RWPE2 (cell line): ENCODE measurements around the gene IL2RA.
"Not testable (repeated sequence)": the region's sequence is repeated elsewhere in the genome, so short reads cannot be mapped to it uniquely, and the experiment has no call there.

Source experiments
- ATAC-seq: fragments of 200-7000 bp; cut with Tn5 transposase; 3 replicates; pipeline ENCODE4 v1.9.1; 2021; ENCODE audit warnings: low read depth
- DNase-seq: peaks from one replicate; pipeline ENCODE4 v3.0.0-alpha.2; 2020; ENCODE audit warnings: low spot score
- H3K27ac ChIP-seq: fragments of 450-650 bp; 2 replicates; pipeline ENCODE4 v1.5.1; 2017; ENCODE audit warnings: mild to moderate bottlenecking; ENCODE audit not compliant: poor library complexity, severe bottlenecking
- H3K27me3 ChIP-seq: fragments of 250-450 bp; sonication (Bioruptor Pico); 2 replicates; pipeline ENCODE4 v1.5.1; 2021; ENCODE audit warnings: mild to moderate bottlenecking, moderate library complexity; ENCODE audit not compliant: insufficient read depth, poor library complexity, severe bottlenecking
- H3K36me3 ChIP-seq: fragments of 250-450 bp; sonication (Bioruptor Pico); 2 replicates; pipeline ENCODE4 v1.5.1; 2020; ENCODE audit warnings: low read depth, mild to moderate bottlenecking, moderate library complexity
- H3K4me1 ChIP-seq: fragments of 250-450 bp; sonication (Bioruptor Pico); 2 replicates; pipeline ENCODE4 v1.5.1; 2021; ENCODE audit warnings: mild to moderate bottlenecking, moderate library complexity; ENCODE audit not compliant: insufficient read depth, poor library complexity, severe bottlenecking
- H3K4me3 ChIP-seq: fragments of 250-450 bp; sonication (Bioruptor Pico); 2 replicates; pipeline ENCODE4 v1.5.1; 2021; ENCODE audit warnings: mild to moderate bottlenecking, moderate library complexity; ENCODE audit not compliant: severe bottlenecking
- H3K9me3 ChIP-seq: fragments of 250-450 bp; sonication (Bioruptor Pico); 2 replicates; pipeline ENCODE4 v1.5.1; 2021; ENCODE audit warnings: mild to moderate bottlenecking, moderate library complexity; ENCODE audit not compliant: severe bottlenecking
- TF ChIP-seq, protein P1 (sequence below): fragments of 450-650 bp; IDR thresholded peaks from one replicate; pipeline ENCODE4 v1.5.1; 2017; ENCODE audit warnings: mild to moderate bottlenecking, moderate library complexity; ENCODE audit not compliant: poor library complexity, severe bottlenecking

IL2RA gene

DNA sequence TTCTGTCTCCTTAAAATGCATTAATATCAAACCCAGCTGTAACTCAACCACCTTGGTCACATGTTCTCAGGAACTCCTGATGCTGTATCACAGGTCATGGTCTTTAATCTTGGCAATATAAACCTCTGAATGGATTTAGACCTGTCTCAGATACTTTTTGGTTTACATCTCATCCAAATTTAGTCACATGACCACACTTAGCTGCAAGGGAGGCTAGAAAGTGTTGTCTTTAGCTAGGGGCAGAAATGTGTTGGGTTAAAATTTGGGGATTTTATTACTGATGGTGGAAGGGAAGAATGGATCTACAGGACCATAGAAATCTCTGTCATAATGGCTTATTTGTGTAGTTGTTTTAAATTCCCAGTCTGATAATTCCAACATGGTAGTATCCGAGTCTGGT, 55.2 kb downstream of the IL2RA start:
- H3K27me3 ChIP-seq: no peaks in the 10 kb centered on the region
- no peak for DNase-seq
- no peaks in the 10 kb centered on the region for H3K4me1 ChIP-seq
- H3K9me3 ChIP-seq: no peaks in the 10 kb centered on the region
- TF ChIP-seq, protein P1, sequence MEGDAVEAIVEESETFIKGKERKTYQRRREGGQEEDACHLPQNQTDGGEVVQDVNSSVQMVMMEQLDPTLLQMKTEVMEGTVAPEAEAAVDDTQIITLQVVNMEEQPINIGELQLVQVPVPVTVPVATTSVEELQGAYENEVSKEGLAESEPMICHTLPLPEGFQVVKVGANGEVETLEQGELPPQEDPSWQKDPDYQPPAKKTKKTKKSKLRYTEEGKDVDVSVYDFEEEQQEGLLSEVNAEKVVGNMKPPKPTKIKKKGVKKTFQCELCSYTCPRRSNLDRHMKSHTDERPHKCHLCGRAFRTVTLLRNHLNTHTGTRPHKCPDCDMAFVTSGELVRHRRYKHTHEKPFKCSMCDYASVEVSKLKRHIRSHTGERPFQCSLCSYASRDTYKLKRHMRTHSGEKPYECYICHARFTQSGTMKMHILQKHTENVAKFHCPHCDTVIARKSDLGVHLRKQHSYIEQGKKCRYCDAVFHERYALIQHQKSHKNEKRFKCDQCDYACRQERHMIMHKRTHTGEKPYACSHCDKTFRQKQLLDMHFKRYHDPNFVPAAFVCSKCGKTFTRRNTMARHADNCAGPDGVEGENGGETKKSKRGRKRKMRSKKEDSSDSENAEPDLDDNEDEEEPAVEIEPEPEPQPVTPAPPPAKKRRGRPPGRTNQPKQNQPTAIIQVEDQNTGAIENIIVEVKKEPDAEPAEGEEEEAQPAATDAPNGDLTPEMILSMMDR: no peak
- H3K4me3 ChIP-seq: no peak overlapping the region
- ATAC-seq: no peak
- H3K27ac ChIP-seq: no peak overlapping the region
- no peaks in the 10 kb centered on the region for H3K36me3 ChIP-seq

DNA sequence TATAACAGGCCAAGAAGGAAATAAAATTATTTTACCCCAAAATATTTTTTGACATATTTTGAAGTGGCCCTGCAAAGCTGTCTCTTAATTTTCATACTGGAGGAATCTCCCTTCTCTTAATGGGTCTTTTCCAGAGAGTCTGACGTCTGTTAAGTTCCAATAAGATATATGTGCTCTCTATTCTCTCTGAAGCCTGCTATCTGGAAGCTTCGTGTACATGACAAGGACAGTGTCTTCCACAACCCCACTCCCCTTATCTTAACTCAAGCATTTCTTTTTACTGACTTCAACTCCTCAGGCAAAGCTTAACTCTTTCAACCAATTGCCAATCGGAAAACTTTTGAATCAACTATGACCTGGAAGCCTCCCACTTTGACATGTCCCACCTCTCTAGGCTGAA, 55.6 kb downstream of the IL2RA start:
- Histone ChIP-seq H3K4me1 (no peaks in the 10 kb centered on the region), H3K27ac (no peak overlapping the region), H3K9me3 (no peaks in the 10 kb centered on the region), H3K27me3 (no peaks in the 10 kb centered on the region), H3K36me3 (no peaks in the 10 kb centered on the region), H3K4me3 (no peak overlapping the region)
- no peak for ATAC-seq
- TF ChIP-seq, protein P1: no peak
- no peak for DNase-seq

DNA sequence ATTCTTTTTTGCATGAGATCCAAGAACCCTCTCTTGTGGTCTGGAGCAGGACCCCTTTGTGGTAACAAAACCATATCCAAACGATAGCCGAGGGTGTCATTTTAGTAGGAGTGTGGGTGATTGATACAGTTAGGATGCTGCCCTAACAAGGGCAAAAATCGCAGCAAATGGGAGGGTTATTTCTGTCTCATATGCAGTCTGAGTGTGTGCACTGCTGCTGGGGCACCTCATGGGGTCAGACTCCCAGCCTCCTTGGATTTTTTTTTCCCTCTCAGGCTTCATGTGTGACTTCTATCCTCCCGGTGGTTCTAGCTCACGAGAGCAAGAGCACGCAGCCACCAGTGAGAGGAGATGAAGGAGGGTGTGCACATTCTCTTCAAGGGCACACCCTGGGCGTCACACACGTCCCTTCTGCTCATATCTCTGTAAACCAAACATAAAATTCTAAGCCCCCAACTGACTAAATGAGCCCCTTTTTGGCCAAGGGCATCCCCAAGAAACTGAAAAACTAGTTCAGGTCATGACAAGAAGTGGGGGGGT, 56.2 kb downstream of the IL2RA start:
- Histone ChIP-seq H3K4me3 (no peak overlapping the region), H3K9me3 (no peaks in the 10 kb centered on the region), H3K36me3 (no peaks in the 10 kb centered on the region), H3K27me3 (no peaks in the 10 kb centered on the region), H3K4me1 (no peaks in the 10 kb centered on the region), H3K27ac (no peak overlapping the region)
- no peak for ATAC-seq
- DNase-seq: no peak
- TF ChIP-seq, protein P1: no peak

DNA sequence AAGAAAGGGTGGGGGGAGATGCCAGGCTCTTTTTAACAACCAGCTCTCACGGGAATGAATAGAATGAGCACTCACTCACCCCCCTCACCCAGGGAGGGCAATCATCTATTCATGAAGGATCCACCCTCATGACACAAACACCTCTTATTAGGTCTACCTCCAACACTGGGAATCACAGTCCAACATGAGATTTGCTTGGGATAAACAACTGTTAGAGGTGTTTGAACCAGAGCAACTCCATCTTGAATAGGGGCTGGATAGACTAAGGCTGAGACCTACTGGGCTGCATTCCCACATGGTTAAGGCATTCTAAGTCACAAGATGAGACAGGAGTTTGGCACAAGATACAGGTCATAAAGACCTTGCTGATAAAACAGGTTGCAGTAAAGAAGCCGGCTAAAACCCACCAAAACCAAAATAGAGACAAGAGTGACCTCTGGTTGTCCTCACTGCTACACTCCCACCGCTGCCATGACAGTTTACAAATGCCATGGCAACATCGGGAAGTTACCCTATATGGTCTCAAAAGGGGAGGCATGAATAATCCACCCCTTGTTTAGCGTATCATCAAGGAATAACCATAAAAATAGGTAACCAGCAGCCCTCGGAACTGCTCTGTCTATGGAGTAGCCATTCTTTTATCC, 56.9 kb downstream of the IL2RA start:
- not testable (repeated sequence) for H3K4me1 ChIP-seq, H3K9me3 ChIP-seq, DNase-seq, H3K36me3 ChIP-seq, H3K27me3 ChIP-seq, H3K27ac ChIP-seq, H3K4me3 ChIP-seq, ATAC-seq

DNA sequence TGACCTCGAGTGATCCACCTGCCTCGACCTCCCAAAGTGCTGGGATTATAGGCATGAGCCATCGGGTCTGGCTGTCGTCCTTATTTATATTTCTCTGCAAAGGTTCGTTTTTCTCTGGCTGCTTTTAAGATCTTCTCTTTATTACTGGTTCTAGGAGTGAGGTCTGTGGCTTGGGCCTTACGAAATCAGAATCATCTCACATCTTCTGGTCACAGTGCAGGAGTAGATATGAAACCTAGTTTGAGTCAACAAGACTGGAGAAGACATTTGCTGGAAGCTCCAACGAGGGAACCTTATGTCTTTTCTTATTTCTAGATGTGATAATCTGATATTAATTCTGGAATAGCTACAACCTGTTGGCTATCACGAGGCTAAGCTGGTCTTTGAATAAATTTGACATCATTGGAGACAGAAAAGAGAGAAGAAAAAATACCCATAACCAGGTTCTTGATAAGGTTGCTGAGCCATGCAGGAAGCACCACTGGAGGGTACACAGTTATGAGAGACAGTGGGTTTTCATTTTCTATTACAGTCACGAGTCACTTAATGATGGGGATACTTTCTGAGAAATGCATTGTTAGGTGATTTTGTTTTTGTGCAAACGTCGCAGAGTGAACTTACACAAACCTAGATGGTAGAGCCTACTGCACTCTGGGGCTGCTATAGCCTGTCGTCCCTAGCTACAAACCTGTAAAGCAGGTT, 59.2 kb downstream of the IL2RA start:
- Histone ChIP-seq H3K9me3 (no peaks in the 10 kb centered on the region), H3K4me1 (no peaks in the 10 kb centered on the region), H3K36me3 (no peaks in the 10 kb centered on the region), H3K4me3 (no peak overlapping the region), H3K27ac (no peak overlapping the region), H3K27me3 (no peaks in the 10 kb centered on the region)
- ATAC-seq (no peak), DNase-seq (no peak)
- TF ChIP-seq, protein P1: no peak
